Stimulated activated CD4-positive, alpha-beta T cell treated with anti-CD3 and anti-CD28 coated beads, Interleukin-1b, Interleukin-23, amount 100 ng/mL, for 4 hours (primary cell): ENCODE results near the gene SPESP1.

ENCODE experiments used
- DNase-seq, 2 donors: peaks; one replicate each; pipeline ENCODE4 v3.0.0-alpha.2; 2020; ENCODE audit warnings: low read depth in 2 of 2

Gene SPESP1

GRCh38 chr15:68930268-68931022, at the start of gene SPESP1:
Gene SPESP1, plus strand, starts transcription at chr15:68930525. Its CDS starts 129 bp downstream, at chr15:68930654.
- peak; percentile 26 to 48 for DNase-seq

- no peak for DNase-seq
Observed at GRCh38 chr15:68885070-68885469, 45.3 kb upstream of the SPESP1 start.

GRCh38 chr15:68887120-68887519, 43.2 kb upstream of the SPESP1 start:
- no peak for DNase-seq

- DNase-seq: no peak
Observed at GRCh38 chr15:68887819-68888218, 42.5 kb upstream of the SPESP1 start.

- peak in 1 of 2 donors; percentile 11 for DNase-seq
Observed at GRCh38 chr15:68888419-68888818, 41.9 kb upstream of the SPESP1 start.

GRCh38 chr15:68894208-68894607, 36.1 kb upstream of the SPESP1 start:
- no peak for DNase-seq

- DNase-seq: no peak
Observed at GRCh38 chr15:68896178-68896577, 34.1 kb upstream of the SPESP1 start.

- no peak for DNase-seq
Observed at GRCh38 chr15:68897016-68897415, 33.3 kb upstream of the SPESP1 start.

- no peak for DNase-seq
Observed at GRCh38 chr15:68900027-68900426, 30.3 kb upstream of the SPESP1 start.

GRCh38 chr15:68907396-68907923, 22.9 kb upstream of the SPESP1 start:
- DNase-seq: no peak

- DNase-seq: no peak
Observed at GRCh38 chr15:68909601-68910100, 20.7 kb upstream of the SPESP1 start.

GRCh38 chr15:68910341-68910740, 20.0 kb upstream of the SPESP1 start:
- no peak for DNase-seq

GRCh38 chr15:68910816-68911215, 19.5 kb upstream of the SPESP1 start:
- DNase-seq: no peak

- DNase-seq: no peak
Observed at GRCh38 chr15:68921926-68922325, 8.4 kb upstream of the SPESP1 start.

GRCh38 chr15:68924866-68925560, 5.3 kb upstream of the SPESP1 start:
- peak; percentile 18 to 55 for DNase-seq

- DNase-seq: no peak
Observed at GRCh38 chr15:68933001-68933400, 2.7 kb downstream of the SPESP1 start.

- no peak for DNase-seq
Observed at GRCh38 chr15:68934341-68934740, 4.0 kb downstream of the SPESP1 start.

GRCh38 chr15:68935400-68935937, 5.1 kb downstream of the SPESP1 start:
- DNase-seq: no peak

- no peak for DNase-seq
Observed at GRCh38 chr15:68939501-68939900, 9.2 kb downstream of the SPESP1 start.

GRCh38 chr15:68951813-68952212, 21.5 kb downstream of the SPESP1 start:
- DNase-seq: no peak

GRCh38 chr15:68957696-68958095, 27.4 kb downstream of the SPESP1 start:
- no peak for DNase-seq

- no peak for DNase-seq
Observed at GRCh38 chr15:68958597-68958996, 28.3 kb downstream of the SPESP1 start.

- no peak for DNase-seq
Observed at GRCh38 chr15:68962465-68962864, 32.1 kb downstream of the SPESP1 start.
